Measurements from ENCODE around the gene NFKB1. TPM values are rescaled to one million over a fixed set of nuclear protein-coding genes. Genes with fewer than 3 reads are reported as not detected.

The NFKB1 gene
- total and polyA plus RNA-seq, 2 donors (not counting 1 experiment from before 2014, with no cell fraction given), result 32.0 to 88.1 TPM

DNA sequence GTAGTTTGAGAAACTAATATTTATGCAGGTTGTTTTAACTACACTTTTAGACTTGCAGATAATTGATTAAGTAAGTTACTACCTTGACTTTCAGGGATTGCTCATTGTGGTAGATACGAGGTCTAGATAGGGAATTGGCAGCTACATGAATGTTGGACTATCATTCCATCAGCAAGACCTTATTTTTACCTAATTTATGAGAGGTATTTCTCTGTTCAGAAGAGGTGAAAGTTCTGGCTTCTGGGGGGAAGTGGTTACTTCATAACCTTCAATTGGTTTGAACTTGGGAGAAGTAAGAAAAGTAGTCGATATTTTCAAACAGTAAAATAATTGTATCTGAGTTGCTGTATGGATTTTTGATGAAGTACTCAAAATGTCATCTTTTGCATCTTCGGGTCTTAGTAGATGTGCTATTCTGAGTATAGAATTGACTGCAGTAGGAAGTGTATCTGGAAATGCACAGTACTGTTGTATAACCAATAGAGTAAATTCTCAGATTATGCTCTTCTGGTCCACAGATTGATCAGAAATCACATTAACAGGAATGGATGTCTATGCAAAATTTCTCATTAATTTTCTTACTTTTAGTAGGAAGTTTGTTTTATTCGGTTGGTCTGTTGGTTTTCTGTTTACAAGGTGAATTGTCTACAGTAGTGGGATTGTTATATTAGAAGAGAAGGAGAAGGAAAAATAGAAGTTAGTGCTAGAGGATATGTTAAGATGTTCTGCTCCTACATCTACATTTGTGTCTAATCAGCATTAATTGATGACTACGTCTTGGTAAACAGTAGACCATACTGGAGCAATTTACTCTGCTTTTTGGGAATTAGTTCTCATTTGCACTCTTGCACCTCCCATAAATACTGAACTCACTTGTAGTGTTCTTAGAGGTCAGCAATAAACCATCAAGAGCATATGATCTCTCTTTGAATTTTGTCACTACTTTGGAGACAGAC is 3.0 kb downstream of the NFKB1 start:
- H3K9ac ChIP-seq (ENCODE audit: low read length), result peak overlapping the region; percentile 95
- no peaks in the 10 kb centered on the region for H3K9me3 ChIP-seq (ENCODE audit: control extremely low read depth in 1 of 3, control insufficient read depth in 2 of 3, insufficient read depth in 1 of 3, low read length in 2 of 3)
- H3K36me3 ChIP-seq (replicated peaks in 1 of 2; ENCODE audit: control extremely low read depth in 1 of 2, control insufficient read depth in 1 of 2, extremely low read depth in 1 of 2, insufficient read depth in 2 of 2, low read length in 1 of 2), result no peaks in the 10 kb centered on the region
- DNase-seq (peak; percentile 19), ATAC-seq (ENCODE audit: low read depth) (no peak)
- POLR2A ChIA-PET, result no interaction called here
- Mint-ChIP-seq H3K4me1 (peaks cover 55% of the 10 kb centered on the region), H3K27ac (peak overlapping the region; percentile 86), H3K4me3 (peak overlapping the region; percentile 98), H3K9me3 (ENCODE audit: insufficient read depth) (no peaks in the 10 kb centered on the region), H3K27me3 (no peaks in the 10 kb centered on the region)
- peaks cover 73% of the 10 kb centered on the region for H3K79me2 ChIP-seq (ENCODE audit: control insufficient read depth, insufficient read depth, low read length)
- H3K27ac ChIP-seq (ENCODE audit: low read length in 2 of 2), result peak overlapping the region; percentile 53 to 99
- intact Hi-C loops (cut with micrococcal nuclease), result loop anchor here (2.0 to 5.0 kb wide), 10 partner anchors 15 to 1157 kb away; partner anchors contain the start of genes BDH2, CISD2, PPP3CA and SLC39A8
- WGBS (ENCODE audit: insufficient coverage), result 20% methylated on average over 1 of the region's 5 CpGs
- H3K4me3 ChIP-seq (ENCODE audit: control extremely low read depth in 1 of 5, extremely low read depth in 1 of 5, insufficient read depth in 1 of 5, low read depth in 2 of 5, low read length in 4 of 5), result peak overlapping the region in 4 of 5 experiments; percentile 17 to 99 (median 68)
- TF ChIP-seq EZH2 (IDR thresholded peaks at IDR 0.05; ENCODE audit: borderline replicate concordance, insufficient read depth, low read depth, low read length, poor library complexity, severe bottlenecking) (no peak), CTCF (IDR thresholded peaks at IDR 0.05) (no peak)
- H3K27me3 ChIP-seq (replicated peaks in 1 of 4; ENCODE audit: control extremely low read depth in 1 of 4, control insufficient read depth in 3 of 4, insufficient read depth in 4 of 4, low read length in 3 of 4), result no peaks in the 10 kb centered on the region
- peaks cover 69% of the 10 kb centered on the region for H4K20me1 ChIP-seq (ENCODE audit: control insufficient read depth, insufficient read depth, low read length, poor library complexity, severe bottlenecking)
- CTCF ChIA-PET, result no interaction called here
- no peak overlapping the region for H2AFZ ChIP-seq (ENCODE audit: insufficient read depth, low read depth, low read length, poor library complexity, severe bottlenecking)
- peak overlapping the region; percentile 93 for H3K4me2 ChIP-seq (replicated peaks; ENCODE audit: low read depth, low read length, poor library complexity, severe bottlenecking)
- H3K4me1 ChIP-seq (ENCODE audit: control insufficient read depth in 2 of 2, insufficient read depth in 2 of 2, low read length in 2 of 2), result peaks cover 20 to 40% of the 10 kb centered on the region in 2 donors

DNA sequence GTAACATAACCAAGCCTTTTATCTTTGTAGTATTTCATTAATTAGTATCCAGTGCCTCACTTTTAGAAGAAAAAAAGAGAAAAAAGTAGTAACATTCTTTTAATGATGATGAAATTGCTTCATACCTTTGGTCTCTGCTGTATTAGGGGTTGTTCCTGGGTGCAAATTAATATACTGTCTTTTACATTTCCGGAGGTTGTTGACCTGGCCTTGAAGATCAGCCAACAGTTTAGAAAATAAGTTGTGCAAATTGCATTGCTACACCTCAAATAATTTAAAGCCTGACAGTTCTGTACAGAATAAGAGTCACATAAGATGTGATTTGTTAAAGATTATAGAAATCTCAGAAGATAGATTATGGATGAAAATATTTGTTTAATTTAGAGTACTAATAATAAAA is 3.8 kb downstream of the NFKB1 start:
- TF ChIP-seq CTCF (IDR thresholded peaks at IDR 0.05) (no peak), EZH2 (IDR thresholded peaks at IDR 0.05; ENCODE audit: borderline replicate concordance, insufficient read depth, low read depth, low read length, poor library complexity, severe bottlenecking) (no peak)
- Histone ChIP-seq H3K4me2 (replicated peaks; ENCODE audit: low read depth, low read length, poor library complexity, severe bottlenecking) (peak overlapping the region; percentile 93), H3K9me3 (ENCODE audit: control extremely low read depth in 1 of 3, control insufficient read depth in 2 of 3, insufficient read depth in 1 of 3, low read length in 2 of 3) (no peaks in the 10 kb centered on the region), H3K79me2 (ENCODE audit: control insufficient read depth, insufficient read depth, low read length) (peaks cover 82% of the 10 kb centered on the region), H3K4me1 (ENCODE audit: control insufficient read depth in 2 of 2, insufficient read depth in 2 of 2, low read length in 2 of 2) (peaks cover 19 to 43% of the 10 kb centered on the region in 2 donors), H4K20me1 (ENCODE audit: control insufficient read depth, insufficient read depth, low read length, poor library complexity, severe bottlenecking) (peaks cover 78% of the 10 kb centered on the region), H2AFZ (ENCODE audit: insufficient read depth, low read depth, low read length, poor library complexity, severe bottlenecking) (no peak overlapping the region), H3K9ac (ENCODE audit: low read length) (no peak overlapping the region), H3K27me3 (replicated peaks in 1 of 4; ENCODE audit: control extremely low read depth in 1 of 4, control insufficient read depth in 3 of 4, insufficient read depth in 4 of 4, low read length in 3 of 4) (no peaks in the 10 kb centered on the region), H3K27ac (ENCODE audit: low read length in 2 of 2) (no peak overlapping the region), H3K36me3 (replicated peaks in 1 of 2; ENCODE audit: control extremely low read depth in 1 of 2, control insufficient read depth in 1 of 2, extremely low read depth in 1 of 2, insufficient read depth in 2 of 2, low read length in 1 of 2) (peaks cover 1 to 2% of the 10 kb centered on the region in 2 experiments), H3K4me3 (ENCODE audit: control extremely low read depth in 1 of 5, extremely low read depth in 1 of 5, insufficient read depth in 1 of 5, low read depth in 2 of 5, low read length in 4 of 5) (peak overlapping the region in 1 of 5 experiments; percentile 99)
- Mint-ChIP-seq H3K27ac (no peak overlapping the region), H3K27me3 (no peaks in the 10 kb centered on the region), H3K9me3 (ENCODE audit: insufficient read depth) (no peaks in the 10 kb centered on the region), H3K4me3 (peak overlapping the region; percentile 38), H3K4me1 (peaks cover 63% of the 10 kb centered on the region)
- WGBS (ENCODE audit: insufficient coverage), result no CpG with 5 or more reads among the region's 1 CpG
- ChIA-PET POLR2A (no interaction called here), CTCF (no interaction called here)
- ATAC-seq (ENCODE audit: low read depth) (no peak), DNase-seq (no peak)
- intact Hi-C loops (cut with micrococcal nuclease), result loop anchor here (2.0 to 5.0 kb wide), 9 partner anchors 14 to 1158 kb away; partner anchors contain the start of genes BDH2, CISD2, PPP3CA and SLC9B1

All from B cell (primary cell).